ENCODE measurements around the gene MRTFA. TPM values are rescaled to one million over a fixed set of nuclear protein-coding genes. Genes with fewer than 3 reads are reported as not detected.

MRTFA gene
- total and polyA plus RNA-seq, 2 of the 13 experiments (the other 11 are each of a cell fraction or from before 2014, with no cell fraction given) = 2.4 to 8.2 TPM

DNA sequence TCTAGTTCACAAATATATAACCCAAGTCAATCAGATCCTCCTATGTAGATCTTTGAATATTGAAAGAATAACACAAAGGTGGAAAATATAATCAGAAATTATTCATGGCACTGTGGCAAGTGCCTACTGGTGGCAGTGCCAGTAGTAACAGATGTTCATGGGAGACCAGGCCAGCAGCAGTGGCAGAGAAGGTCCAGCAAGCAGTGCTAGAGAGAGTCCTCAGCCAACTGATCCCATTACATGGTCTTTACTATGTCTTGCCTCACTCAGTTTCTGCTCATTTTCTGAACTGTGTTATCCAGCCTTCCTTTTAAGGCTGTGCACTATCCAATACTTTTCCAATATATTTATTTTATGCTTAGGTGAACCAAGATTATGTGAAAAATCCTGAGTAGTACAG is 124.9 kb downstream of the MRTFA start (continued):
- TF ChIP-seq DPF2 (CRISPR knock-in tag; IDR thresholded peaks at IDR 0.05; ENCODE audit: borderline replicate concordance, low read depth) (no peak), ZNF720 (CRISPR knock-in tag; IDR thresholded peaks at IDR 0.05) (no peak)
- TF ChIP-seq, protein P1, sequence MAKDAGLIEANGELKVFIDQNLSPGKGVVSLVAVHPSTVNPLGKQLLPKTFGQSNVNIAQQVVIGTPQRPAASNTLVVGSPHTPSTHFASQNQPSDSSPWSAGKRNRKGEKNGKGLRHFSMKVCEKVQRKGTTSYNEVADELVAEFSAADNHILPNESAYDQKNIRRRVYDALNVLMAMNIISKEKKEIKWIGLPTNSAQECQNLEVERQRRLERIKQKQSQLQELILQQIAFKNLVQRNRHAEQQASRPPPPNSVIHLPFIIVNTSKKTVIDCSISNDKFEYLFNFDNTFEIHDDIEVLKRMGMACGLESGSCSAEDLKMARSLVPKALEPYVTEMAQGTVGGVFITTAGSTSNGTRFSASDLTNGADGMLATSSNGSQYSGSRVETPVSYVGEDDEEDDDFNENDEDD (CRISPR knock-in tag; IDR thresholded peaks at IDR 0.05; ENCODE audit: borderline replicate concordance) = no peak

DNA sequence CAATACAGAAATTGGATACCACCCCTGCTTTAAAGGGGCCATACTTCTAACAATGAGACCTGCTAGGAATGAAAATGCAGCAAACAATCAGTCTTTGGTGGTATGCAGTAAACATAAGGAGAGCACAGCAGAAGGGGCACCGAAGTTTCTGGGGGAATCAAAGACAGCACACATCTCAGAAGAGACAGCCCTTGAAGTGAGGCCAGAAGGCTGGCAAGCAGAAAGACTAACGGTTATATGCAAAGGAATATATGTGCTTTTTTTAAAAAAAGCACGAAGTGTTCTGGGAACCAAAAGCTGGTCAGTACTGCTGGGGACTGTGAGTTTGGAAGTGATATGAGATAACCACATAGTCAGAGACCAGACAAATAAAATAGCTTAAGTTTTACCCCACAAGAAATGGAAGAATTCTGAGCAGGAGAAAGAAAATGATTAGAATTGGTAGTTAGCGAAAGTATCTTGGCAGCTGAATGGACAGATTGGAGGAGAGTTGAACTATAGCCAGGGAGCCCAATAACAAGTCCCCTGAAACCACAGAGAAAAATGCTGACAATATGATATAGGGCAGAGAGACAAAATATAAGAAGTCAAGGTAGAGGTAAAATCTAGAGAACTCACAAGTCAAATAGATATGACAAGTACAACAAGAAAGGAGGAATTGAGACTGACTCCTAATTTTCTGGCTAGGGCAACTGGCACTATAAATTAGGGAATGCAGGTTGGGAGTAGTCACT is 125.7 kb downstream of the MRTFA start:
- WGBS (ENCODE audit: low lambda C conversion rate) = 97% methylated on average over 4 of the region's 4 CpGs
- no peak overlapping the region for H3K9ac ChIP-seq (ENCODE audit: insufficient read depth, low read depth, low read length)

More for the DNA sequence above, 125.7 kb downstream of the MRTFA start:
- no peak overlapping the region for H3K4me3 ChIP-seq (replicated peaks in 1 of 3; ENCODE audit: insufficient read depth in 1 of 3, low read depth in 2 of 3, low read length in 3 of 3)
- ChIA-PET CTCF (ENCODE audit: low intra/inter-chr PET ratio, low total read pairs) (no interaction called here), POLR2A (no interaction called here)
- no peaks in the 10 kb centered on the region for H3K79me2 ChIP-seq (ENCODE audit: insufficient read depth, low read length)
- H3K36me3 ChIP-seq (replicated peaks in 1 of 2; ENCODE audit: control insufficient read depth in 1 of 2, insufficient read depth in 2 of 2, low read length in 2 of 2) = no peaks in the 10 kb centered on the region
- BruUV-seq (replicated peaks) = no TSS peak
- no peak overlapping the region for H3K27ac ChIP-seq (ENCODE audit: extremely low read length, insufficient read depth, low read length)
- no peak overlapping the region for H2AFZ ChIP-seq (ENCODE audit: low read length)
- in situ Hi-C loops (cut with HindIII; ENCODE audit: extremely low pct_ligation_motif_present, low pct_unique_long_range_greater_than_20kb) (no loop called here), intact Hi-C loops (cut with micrococcal nuclease; ENCODE audit: unreplicated experiment) (no loop called here)
- H3K4me1 ChIP-seq (ENCODE audit: insufficient read depth, low read length) = peaks cover 24% of the 10 kb centered on the region
- H4K20me1 ChIP-seq (ENCODE audit: insufficient read depth, low read length) = no peaks in the 10 kb centered on the region
- no peaks in the 10 kb centered on the region for H3K9me3 ChIP-seq (ENCODE audit: low read length)
- no peak for ATAC-seq
- TF ChIP-seq, protein P2, sequence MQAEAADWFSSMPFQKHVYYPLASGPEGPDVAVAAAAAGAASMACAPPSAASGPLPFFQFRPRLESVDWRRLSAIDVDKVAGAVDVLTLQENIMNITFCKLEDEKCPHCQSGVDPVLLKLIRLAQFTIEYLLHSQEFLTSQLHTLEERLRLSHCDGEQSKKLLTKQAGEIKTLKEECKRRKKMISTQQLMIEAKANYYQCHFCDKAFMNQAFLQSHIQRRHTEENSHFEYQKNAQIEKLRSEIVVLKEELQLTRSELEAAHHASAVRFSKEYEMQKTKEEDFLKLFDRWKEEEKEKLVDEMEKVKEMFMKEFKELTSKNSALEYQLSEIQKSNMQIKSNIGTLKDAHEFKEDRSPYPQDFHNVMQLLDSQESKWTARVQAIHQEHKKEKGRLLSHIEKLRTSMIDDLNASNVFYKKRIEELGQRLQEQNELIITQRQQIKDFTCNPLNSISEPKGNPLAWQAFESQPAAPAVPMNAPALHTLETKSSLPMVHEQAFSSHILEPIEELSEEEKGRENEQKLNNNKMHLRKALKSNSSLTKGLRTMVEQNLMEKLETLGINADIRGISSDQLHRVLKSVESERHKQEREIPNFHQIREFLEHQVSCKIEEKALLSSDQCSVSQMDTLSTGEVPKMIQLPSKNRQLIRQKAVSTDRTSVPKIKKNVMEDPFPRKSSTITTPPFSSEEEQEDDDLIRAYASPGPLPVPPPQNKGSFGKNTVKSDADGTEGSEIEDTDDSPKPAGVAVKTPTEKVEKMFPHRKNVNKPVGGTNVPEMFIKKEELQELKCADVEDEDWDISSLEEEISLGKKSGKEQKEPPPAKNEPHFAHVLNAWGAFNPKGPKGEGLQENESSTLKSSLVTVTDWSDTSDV (CRISPR knock-in tag; IDR thresholded peaks at IDR 0.05) = no peak
- peak; percentile 20 to 46; a peak in 2 of 4 replicates for TF ChIP-seq MAFK (conservative IDR thresholded peaks at IDR 0.05 in 1 of 2, IDR thresholded peaks at IDR 0.05 in 1 of 2; ENCODE audit: low read length in 2 of 2)
- no peak for DNase-seq (ENCODE audit: low spot score)
- no peak overlapping the region for H3K4me2 ChIP-seq (ENCODE audit: low read depth, low read length)
- H3K27me3 ChIP-seq (ENCODE audit: control insufficient read depth in 1 of 2, insufficient read depth in 2 of 2, low read length in 2 of 2) = no peaks in the 10 kb centered on the region
- FAIRE-seq = no peak

All from HepG2 (cell line).